Iris pigment epithelial cell (primary cell): Measurements from ENCODE around the gene NOB1.
"Not testable (repeated sequence)": the region's sequence is repeated elsewhere in the genome, so short reads cannot be mapped to it uniquely, and the experiment has no call there.

Experiments
- DNase-seq: peaks from one replicate; pipeline ENCODE4 v3.0.0-alpha.2; 2011; ENCODE audit warnings: low read depth

Gene NOB1

GRCh38 chr16:69761983-69762813 lies 7.5 kb upstream of the NOB1 start, which contains the start of gene WWP2:
Gene WWP2 (plus strand): TSS chr16:69762332. CDS start chr16:69787011, 24,679 bp downstream.
- DNase-seq = peak; percentile 48

DNA sequence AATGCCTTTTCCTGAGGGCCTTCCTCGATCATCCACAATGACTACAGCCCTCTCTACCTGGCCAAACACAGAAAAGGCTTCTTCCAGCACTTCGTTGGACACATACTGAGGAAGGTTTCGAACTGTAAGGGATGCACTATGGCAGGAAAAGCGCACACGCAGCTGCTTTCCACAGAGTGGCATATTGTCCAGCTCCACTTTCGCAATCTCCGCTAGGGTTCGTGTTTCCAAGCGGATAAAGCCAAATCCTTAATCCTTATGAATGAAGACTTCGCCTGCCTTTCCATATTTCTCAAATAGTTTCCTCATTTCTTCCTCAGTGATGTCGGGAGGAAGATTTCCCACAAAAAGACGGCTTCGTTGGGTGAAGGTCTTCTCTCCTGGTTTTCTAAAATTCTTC lies 2.6 kb upstream of the NOB1 start:
- not testable (repeated sequence) for DNase-seq

DNA sequence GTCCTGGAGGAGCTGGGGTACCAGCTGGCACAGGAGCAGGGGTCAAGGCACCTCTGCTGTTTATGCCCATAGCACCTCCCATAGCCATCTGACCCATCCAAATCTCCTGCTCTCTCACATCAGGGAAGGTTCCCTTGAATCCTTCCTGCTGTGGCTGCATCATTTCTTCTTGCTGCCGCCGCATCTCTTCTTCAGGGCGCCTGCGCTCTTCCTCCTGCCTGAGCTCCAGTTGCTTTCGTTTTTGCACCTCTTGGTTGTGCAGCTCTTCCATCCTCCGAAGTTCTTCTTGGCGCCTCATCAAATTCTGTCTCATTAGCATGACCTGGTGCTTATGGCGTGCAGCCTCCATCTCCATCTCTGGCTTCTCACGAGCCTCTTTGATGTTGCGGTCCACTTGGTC lies 2.0 kb upstream of the NOB1 start:
- DNase-seq = no peak

GRCh38 chr16:69754143-69754468 lies 620 bp downstream of the NOB1 start:
- no peak for DNase-seq

DNA sequence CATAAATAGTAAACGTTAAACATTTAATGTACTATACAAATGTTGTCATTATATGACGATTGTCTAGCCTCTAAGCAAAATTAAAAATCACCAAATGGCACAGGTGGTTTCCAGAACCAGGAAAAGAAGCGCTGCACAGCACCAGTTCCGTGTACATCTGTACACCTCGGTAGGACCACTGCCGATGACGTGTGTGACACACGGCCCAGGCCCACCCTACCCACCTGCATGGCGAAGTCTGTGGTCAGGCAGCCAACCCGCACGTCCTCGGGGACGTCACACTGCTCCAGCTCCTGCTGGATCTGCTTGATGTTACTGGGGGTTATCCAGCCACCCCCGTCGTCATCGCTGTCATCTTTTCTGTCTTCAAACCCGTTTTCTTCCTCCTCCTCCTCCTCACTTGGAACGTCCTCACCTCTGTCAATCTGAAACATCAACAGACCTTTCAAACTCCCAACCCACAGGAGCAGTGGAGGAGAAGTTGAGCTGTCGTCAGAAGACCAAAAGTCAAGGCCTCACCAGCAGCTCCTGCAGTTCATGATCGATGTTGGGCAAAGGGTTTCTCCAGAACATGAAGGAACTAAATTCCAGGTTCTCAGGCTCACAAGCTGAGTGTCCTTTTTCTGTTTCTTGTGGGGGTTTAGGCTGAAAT lies 5.9 kb downstream of the NOB1 start:
- no peak for DNase-seq

DNA sequence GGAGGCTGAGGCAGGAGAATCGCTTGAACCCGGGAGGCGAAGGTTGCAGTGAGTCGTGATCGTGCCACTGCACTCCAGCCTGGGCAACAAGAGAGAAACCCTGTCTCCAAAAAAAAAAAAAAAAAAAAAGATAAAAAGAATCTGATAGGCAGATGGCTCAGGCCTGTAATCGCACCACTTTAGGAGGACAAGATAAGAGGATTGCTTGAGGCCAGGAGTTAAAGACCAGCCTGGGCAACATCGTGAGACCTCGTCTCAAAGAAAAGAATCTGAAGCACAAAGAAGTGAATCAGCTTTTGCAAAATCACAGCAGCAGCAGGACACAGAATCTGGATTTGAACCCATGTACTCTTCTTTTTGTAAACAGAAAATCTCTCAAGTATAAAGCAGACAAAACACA lies 7.6 kb downstream of the NOB1 start:
- DNase-seq = no peak

DNA sequence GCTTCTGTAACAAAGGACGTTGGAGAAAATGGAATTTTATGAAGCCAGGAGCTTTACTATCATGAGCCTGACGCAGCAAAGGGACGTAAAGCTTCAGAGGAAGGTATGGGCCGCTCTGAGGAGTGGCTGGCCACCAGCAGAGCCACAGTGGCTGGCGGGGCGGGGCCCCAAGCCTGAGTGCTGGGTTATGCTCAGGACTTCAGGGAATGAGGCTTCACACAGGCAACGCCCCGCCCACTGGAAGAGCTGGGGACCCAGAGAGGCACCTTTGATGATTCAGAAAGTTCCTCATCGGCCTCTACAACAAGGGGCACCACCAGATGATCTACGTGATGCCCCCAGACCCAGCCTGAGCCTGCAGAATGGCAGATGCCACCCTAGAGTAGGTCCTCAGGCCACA lies 8.8 kb downstream of the NOB1 start:
- no peak for DNase-seq

- DNase-seq = no peak
These were observed 9.5 kb downstream of the NOB1 start for GRCh38 chr16:69745232-69745612.

DNA sequence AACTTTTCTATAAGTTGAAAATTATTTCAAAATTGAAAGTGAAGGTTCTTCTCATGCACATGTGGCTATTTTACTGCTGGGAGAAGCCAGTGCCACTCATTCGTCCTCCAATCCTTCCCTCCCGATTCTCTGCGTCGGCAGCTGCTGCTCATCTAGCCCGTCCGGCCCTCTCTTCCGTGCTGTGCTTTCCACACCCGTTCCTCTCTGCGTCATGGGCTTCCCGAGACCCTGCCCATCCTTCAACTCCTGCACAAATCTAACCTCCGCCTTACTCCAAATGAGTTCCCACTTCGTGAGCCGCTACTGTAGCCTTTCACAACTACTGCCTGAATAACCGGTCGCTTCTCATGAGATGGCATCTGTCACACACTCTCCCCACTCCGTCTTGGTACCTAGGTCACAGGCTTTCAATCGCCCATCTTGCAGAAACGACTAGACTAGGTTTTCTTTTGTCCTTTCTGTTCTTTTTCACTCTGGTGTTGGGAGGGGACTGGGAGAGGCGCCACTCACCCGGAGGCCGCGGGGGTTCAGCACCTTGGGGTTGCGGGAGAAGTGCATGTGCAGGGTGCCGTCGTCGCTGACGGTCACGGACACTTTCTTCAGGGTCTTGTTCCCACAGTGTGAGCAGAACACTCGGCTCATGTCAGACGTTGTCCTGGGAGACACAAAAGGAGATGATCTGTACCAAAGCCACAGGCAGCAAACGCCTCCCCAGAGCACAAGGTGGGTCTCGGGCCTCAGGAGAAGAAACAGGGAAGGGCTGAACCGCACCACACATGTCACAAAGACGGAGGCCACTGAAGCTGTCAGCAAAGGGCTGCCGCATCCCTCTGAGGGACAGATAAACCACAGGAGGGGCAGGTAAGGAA lies 10.1 kb downstream of the NOB1 start:
- no peak for DNase-seq

DNA sequence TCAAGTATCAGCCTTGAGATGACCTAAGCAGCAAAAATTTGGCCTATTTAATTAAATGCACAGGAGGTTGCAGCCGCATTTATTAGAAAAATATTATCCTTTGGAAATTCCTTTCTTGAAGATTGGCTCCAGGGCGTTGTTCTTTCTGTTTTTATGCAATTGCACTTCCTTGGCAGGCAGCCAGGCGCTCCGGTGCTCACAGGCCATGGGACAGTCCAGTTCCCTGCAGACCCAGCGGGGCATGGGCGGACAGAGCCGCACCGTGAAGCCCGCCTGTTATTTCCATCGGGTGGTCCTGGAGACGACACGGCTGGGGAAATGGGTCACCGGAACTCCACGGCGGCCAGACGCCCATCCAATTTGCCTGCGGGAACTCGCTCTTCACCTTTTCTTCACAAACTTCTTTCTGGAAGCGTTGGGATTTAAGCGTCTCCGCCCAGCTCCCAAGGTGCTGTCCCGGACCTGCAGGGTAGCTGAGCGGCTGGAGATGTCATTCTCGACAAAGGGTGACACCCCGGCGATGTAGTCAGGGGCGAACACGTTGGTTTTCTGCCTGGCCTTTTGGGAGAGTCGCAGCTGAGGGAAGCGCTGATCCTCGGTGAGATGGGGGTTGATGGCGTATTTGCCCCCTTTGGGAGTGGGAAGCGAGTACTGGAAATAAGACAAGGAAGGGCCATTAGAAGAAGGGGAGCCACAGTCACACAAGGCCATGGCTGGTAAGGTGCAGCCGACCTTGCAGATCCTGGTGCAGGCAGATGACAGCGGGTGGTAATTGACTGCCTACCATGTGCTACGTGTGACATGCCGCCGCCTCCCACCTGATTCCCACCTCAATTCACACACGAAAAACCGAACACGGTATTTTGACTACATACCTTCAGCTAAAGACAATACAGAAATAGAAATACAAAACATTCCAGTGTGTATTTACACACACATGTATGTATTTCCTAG lies 12.5 kb downstream of the NOB1 start:
- DNase-seq = peak; percentile 74

GRCh38 chr16:69741519-69741918 lies 13.2 kb downstream of the NOB1 start:
- DNase-seq = peak; percentile 78

GRCh38 chr16:69732101-69732500 lies 22.6 kb downstream of the NOB1 start:
- no peak for DNase-seq

- DNase-seq = not testable (repeated sequence)
These were observed 23.4 kb downstream of the NOB1 start for GRCh38 chr16:69731280-69731679.

- not testable (repeated sequence) for DNase-seq
These were observed 25.7 kb downstream of the NOB1 start for GRCh38 chr16:69729030-69729429.

DNA sequence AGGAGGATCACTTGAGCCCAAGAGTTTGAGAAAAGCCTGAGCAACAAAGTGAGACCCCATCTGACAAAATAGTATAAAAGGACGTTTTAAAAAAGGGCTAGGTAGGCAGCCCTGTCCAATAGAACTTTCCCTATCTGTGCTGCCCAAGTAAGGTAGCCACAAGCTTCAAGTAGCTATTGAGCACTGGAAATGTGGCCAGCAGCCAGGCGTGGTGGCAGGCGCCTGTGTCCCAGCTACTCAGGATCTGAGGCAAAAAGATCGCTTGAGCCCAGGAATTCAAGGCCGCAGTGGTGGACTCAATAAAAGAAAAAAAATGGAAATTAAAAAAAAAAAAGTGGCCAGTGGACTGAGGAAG lies 26.8 kb downstream of the NOB1 start:
- no peak for DNase-seq

- DNase-seq = peak; percentile 98
These were observed 28.2 kb downstream of the NOB1 start, which contains the start of gene NQO1 for GRCh38 chr16:69726313-69727060. Gene NQO1 (minus strand): TSS chr16:69726560. CDS start chr16:69726439, 121 bp downstream.

DNA sequence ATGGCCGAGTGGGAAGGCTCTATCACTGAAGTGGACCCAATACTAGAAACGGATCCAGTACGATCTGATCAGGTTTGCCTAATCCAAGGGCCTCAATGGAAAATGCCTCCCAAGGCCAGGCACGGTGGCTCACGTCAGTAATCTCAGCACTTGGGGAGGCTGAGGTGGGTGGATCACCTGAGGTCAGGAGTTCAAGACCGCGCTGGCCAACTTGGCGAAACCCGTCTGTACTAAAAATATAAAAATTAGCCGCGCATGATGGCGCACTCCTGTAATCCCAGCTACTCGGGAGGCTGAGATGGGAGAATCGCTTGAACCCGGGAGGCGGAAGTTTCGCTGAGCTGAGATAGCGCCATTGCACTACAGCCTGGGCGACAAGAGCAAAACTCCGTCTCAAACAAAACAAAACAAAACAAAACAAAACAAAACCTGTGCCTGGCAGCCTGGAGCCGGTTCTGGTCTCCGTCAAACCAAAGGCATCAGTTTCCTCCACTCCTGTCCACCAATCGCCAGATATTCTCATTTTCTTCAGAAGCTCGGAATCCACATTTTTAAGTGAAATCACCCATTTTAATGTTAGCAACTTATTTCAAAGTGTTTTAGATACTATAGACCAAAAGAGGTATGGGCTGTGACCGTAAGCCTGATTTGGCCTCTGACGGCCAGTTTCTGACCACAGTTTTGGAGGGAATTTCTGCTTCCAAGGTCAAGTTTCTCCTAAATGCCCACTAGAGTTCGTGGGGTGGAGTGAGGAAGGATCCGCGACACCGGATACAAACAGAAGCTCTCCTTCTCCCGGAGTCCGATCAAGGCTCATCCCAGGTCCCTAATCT lies 29.0 kb downstream of the NOB1 start:
- no peak for DNase-seq

- peak; percentile 30 for DNase-seq
These were observed 29.7 kb downstream of the NOB1 start for GRCh38 chr16:69724981-69725479.

- DNase-seq = no peak
These were observed 30.3 kb downstream of the NOB1 start for GRCh38 chr16:69724414-69724873.
